ENCODE data around the gene ATN1. TPM values are rescaled to one million over a fixed set of nuclear protein-coding genes. Genes with fewer than 3 reads are reported as not detected.

The ATN1 gene
- total RNA-seq, 1 experiment from 2014 or later = 82.3 TPM

DNA sequence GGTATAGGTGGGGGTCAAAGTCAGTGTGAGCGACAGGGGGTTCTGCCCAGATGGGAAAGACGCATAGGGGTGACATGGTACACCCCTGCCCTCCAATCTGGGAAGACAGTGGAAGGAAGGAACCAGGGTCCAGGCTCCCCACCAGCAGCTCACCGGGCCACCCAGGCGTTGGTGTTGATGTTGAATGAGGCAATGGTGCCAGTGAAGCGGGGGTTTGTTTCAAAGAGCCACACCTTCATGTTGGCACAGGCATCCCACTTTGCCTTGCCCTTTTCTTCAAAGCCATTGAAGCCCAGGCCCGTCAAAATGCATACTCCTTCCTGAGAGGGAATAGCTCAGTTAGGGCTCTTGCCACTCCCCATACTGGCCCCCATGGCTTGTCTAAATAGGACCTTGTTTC lies 50.4 kb downstream of the ATN1 start:
- intact Hi-C loops (cut with micrococcal nuclease; ENCODE audit: unreplicated experiment) = no loop called here
- BruUV-seq (replicated peaks) = no TSS peak
- Histone ChIP-seq H3K4me1 (ENCODE audit: control insufficient read depth, insufficient read depth, low read length) (no peaks in the 10 kb centered on the region), H3K27ac (ENCODE audit: low read length) (no peak overlapping the region), H3K9me3 (ENCODE audit: control insufficient read depth, insufficient read depth, low read depth, low read length) (no peaks in the 10 kb centered on the region), H3K36me3 (ENCODE audit: control insufficient read depth, insufficient read depth, low read length) (peaks cover 3% of the 10 kb centered on the region; the same call in 1 of the 2 replicates), H3K4me3 (ENCODE audit: low read depth in 2 of 2, low read length in 2 of 2) (no peak overlapping the region), H3K27me3 (ENCODE audit: control insufficient read depth, insufficient read depth, low read length) (no peaks in the 10 kb centered on the region)
- in situ Hi-C loops (cut with HindIII; ENCODE audit: low pct_unique_long_range_greater_than_20kb, low sequenced_read_pairs) = no loop called here
- ATAC-seq = no peak
- TF ChIP-seq TCF7L2 (IDR thresholded peaks at IDR 0.05; ENCODE audit: low read depth, low read length) (no peak), SIN3A (IDR thresholded peaks at IDR 0.05; ENCODE audit: borderline replicate concordance, insufficient read depth, low read depth, low read length) (no peak), POLR2AphosphoS5 (IDR thresholded peaks at IDR 0.05; ENCODE audit: low read depth, low read length) (no peak), REST (IDR thresholded peaks at IDR 0.05; ENCODE audit: insufficient read depth in 1 of 2, low read depth in 2 of 2, low read length in 1 of 2) (no peak)
- TF ChIP-seq, protein P1, sequence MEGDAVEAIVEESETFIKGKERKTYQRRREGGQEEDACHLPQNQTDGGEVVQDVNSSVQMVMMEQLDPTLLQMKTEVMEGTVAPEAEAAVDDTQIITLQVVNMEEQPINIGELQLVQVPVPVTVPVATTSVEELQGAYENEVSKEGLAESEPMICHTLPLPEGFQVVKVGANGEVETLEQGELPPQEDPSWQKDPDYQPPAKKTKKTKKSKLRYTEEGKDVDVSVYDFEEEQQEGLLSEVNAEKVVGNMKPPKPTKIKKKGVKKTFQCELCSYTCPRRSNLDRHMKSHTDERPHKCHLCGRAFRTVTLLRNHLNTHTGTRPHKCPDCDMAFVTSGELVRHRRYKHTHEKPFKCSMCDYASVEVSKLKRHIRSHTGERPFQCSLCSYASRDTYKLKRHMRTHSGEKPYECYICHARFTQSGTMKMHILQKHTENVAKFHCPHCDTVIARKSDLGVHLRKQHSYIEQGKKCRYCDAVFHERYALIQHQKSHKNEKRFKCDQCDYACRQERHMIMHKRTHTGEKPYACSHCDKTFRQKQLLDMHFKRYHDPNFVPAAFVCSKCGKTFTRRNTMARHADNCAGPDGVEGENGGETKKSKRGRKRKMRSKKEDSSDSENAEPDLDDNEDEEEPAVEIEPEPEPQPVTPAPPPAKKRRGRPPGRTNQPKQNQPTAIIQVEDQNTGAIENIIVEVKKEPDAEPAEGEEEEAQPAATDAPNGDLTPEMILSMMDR (IDR thresholded peaks at IDR 0.05) = no peak
- POLR2A ChIA-PET = no interaction called here
- DNase-seq (ENCODE audit: low read depth, low spot score) = no peak
- CTCF ChIA-PET = no interaction called here

DNA sequence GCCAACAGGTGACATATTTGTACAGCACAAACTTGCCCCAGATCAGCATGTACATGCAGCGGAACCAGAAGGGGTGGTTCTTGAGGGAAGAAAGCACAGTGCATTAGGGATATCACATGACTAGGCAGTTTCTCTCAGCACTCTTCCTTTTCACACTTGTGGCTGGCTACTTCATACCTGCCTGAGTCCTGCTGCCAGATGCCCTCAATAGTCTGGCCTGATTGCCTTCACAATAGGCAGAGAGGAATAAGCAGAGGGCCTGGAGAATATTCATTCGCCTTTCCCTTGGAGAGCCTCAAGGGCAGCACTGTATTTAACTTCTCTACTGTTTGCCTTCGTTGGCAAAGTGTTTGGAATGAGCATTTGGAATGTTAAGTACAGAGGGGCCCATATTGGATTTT lies 50.9 kb downstream of the ATN1 start:
- H3K4me1 ChIP-seq (ENCODE audit: control insufficient read depth, insufficient read depth, low read length) = no peaks in the 10 kb centered on the region

More for the DNA sequence above, 50.9 kb downstream of the ATN1 start:
- ATAC-seq (no peak; the same call in 1 of the 2 replicates), DNase-seq (ENCODE audit: low read depth, low spot score) (no peak)
- Histone ChIP-seq H3K4me3 (ENCODE audit: low read depth in 2 of 2, low read length in 2 of 2) (no peak overlapping the region), H3K36me3 (ENCODE audit: control insufficient read depth, insufficient read depth, low read length) (peaks cover 3% of the 10 kb centered on the region; the same call in 1 of the 2 replicates), H3K9me3 (ENCODE audit: control insufficient read depth, insufficient read depth, low read depth, low read length) (no peaks in the 10 kb centered on the region), H3K27me3 (ENCODE audit: control insufficient read depth, insufficient read depth, low read length) (no peaks in the 10 kb centered on the region), H3K27ac (ENCODE audit: low read length) (no peak overlapping the region)
- CTCF ChIA-PET = no interaction called here
- BruUV-seq (replicated peaks) = no TSS peak
- intact Hi-C loops (cut with micrococcal nuclease; ENCODE audit: unreplicated experiment) = no loop called here
- POLR2A ChIA-PET = no interaction called here
- in situ Hi-C loops (cut with HindIII; ENCODE audit: low pct_unique_long_range_greater_than_20kb, low sequenced_read_pairs) = no loop called here
- TF ChIP-seq POLR2AphosphoS5 (IDR thresholded peaks at IDR 0.05; ENCODE audit: low read depth, low read length) (no peak), REST (IDR thresholded peaks at IDR 0.05; ENCODE audit: insufficient read depth in 1 of 2, low read depth in 2 of 2, low read length in 1 of 2) (no peak)

All from Panc1 (cell line).